Suprapubic skin (tissue), 3 donors: Measurements from ENCODE around the gene DDA1.

ENCODE experiments used
- CTCF ChIP-seq, 2 donors: fragments of 200-600 bp in 1 of 2; fragments of 450-650 bp in 1 of 2; sonication (generic) in 1 of 2; IDR thresholded peaks; one replicate each; pipeline ENCODE4 v1.5.1; 2016 to 2019; ENCODE audit warnings: antibody characterized with exemption in 2 of 2, mild to moderate bottlenecking in 1 of 2, moderate library complexity in 1 of 2
- POLR2A ChIP-seq, 2 donors: fragments of 450-650 bp; IDR thresholded peaks; one replicate each; pipeline ENCODE4 v1.6.1; 2017; ENCODE audit warnings: antibody characterized with exemption in 2 of 2, mild to moderate bottlenecking in 2 of 2, moderate library complexity in 2 of 2

DNA sequence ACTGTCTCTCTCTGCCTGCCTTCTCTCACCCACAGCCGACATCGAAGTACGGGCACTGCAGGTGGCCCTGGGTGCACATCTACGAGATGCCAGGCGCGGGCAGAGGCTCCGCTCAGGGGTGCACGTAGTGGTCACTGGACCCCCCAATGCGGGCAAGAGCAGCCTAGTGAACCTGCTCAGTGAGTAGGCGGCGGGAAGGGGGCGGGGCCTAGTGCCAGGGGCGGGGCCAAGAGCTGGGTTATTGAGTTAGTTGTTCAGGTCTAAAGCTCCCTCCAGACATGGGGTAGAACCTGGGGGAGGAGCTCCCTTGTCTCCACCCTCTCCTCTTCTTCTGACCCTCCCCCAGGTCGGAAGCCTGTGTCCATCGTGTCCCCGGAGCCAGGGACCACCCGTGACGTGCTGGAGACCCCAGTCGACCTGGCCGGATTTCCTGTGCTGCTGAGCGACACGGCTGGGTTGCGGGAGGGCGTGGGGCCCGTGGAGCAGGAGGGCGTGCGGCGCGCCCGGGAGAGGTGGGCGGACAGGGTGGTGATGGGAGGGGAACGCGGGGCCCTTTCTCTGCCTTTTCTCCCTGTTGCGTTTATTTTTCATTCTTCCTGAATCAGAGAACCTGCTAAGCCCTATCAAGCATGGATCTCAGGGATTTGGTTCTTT lies 29.9 kb downstream of the DDA1 start:
- no peak for TF ChIP-seq CTCF (IDR thresholded peaks at IDR 0.05)
- TF ChIP-seq POLR2A (IDR thresholded peaks at IDR 0.05) = no peak
